ENCODE data around the gene MRPS2. TPM values are rescaled to one million over a fixed set of nuclear protein-coding genes. Genes with fewer than 3 reads are reported as not detected.
A peak's percentile ranks its signal among the peaks of the same experiment; 100 is the strongest.

Gene MRPS2
- total and polyA plus RNA-seq, 9 of the 15 experiments (the other 6 are each of a cell fraction or from before 2014, with no cell fraction given) = 8.0 to 167 (median 81.3) TPM

GRCh38 chr9:135485832-135486231 is 14.7 kb upstream of the MRPS2 start:
- ChIA-PET CTCF (ENCODE audit: low intra/inter-chr PET ratio) (no interaction called here), POLR2A (interaction anchor here (0.6 to 0.9 kb wide), 3 partner anchors 12 to 40 kb away, joined by 3 read pairs; no protein-coding TSS in a partner anchor)
- peaks cover 51% of the 10 kb centered on the region; the same call in 1 of the 3 replicates for H3K36me3 ChIP-seq (ENCODE audit: control insufficient read depth, insufficient read depth, low read length)
- H3K4me1 ChIP-seq (replicated peaks in 1 of 2; ENCODE audit: control insufficient read depth in 2 of 2, insufficient read depth in 2 of 2, low read length in 2 of 2) = peaks cover 4 to 16% of the 10 kb centered on the region in 2 experiments; a peak in 4 of 5 replicates
- H3K9me3 ChIP-seq (replicated peaks; ENCODE audit: control insufficient read depth, insufficient read depth, low read depth, low read length) = no peaks in the 10 kb centered on the region
- H3K79me2 ChIP-seq (ENCODE audit: control insufficient read depth, insufficient read depth, low read length) = peaks cover 9% of the 10 kb centered on the region; the same call in 2 of the 3 replicates
- no peak for TF ChIP-seq HDAC1 (IDR thresholded peaks at IDR 0.05)
- 0 out of 2 replicates have a peak, but pooled peaks have one; percentile 17 for TF ChIP-seq RBFOX2 (IDR thresholded peaks at IDR 0.05; ENCODE audit: low read depth, low read length)
- intact Hi-C loops (cut with micrococcal nuclease) = no loop called here
- no peak overlapping the region for H3K27ac ChIP-seq (ENCODE audit: extremely low read depth, low read depth, low read length)
- no peak overlapping the region for H2AFZ ChIP-seq (ENCODE audit: low read depth, low read length)
- no peak overlapping the region; a peak in 1 of 4 replicates for H3K9ac ChIP-seq (ENCODE audit: insufficient read depth in 1 of 2, low read depth in 2 of 2, low read length in 2 of 2)
- FAIRE-seq = no peak
- H3K9me1 ChIP-seq (ENCODE audit: control insufficient read depth, insufficient read depth, low read length) = no peaks in the 10 kb centered on the region
- in situ Hi-C loops (cut with MboI) = no loop called here
- H4K20me1 ChIP-seq (replicated peaks; ENCODE audit: control insufficient read depth, insufficient read depth, low read length) = no peaks in the 10 kb centered on the region
- ATAC-seq = no peak
- H3K27me3 ChIP-seq (ENCODE audit: control insufficient read depth in 2 of 2, insufficient read depth in 2 of 2, low read length in 2 of 2) = no peaks in the 10 kb centered on the region
- H3K4me3 ChIP-seq = no peak overlapping the region
- no peak overlapping the region for H3K4me2 ChIP-seq (ENCODE audit: insufficient read depth, low read length)
- no peak for DNase-seq (ENCODE audit: extremely low read depth in 1 of 4, low spot score in 3 of 4)
- 93% methylated on average over 17 of the region's 21 CpGs for WGBS (ENCODE audit: insufficient coverage, low coverage, missing lambda C conversion rate)
- no TSS peak for BruUV-seq (replicated peaks)

GRCh38 chr9:135486267-135487065 is 14.0 kb upstream of the MRPS2 start:
- FAIRE-seq (no peak), ATAC-seq (no peak), DNase-seq (ENCODE audit: extremely low read depth in 1 of 4, low spot score in 3 of 4) (no peak)
- peak; percentile 19 for TF ChIP-seq RBFOX2 (IDR thresholded peaks at IDR 0.05; ENCODE audit: low read depth, low read length)
- TF ChIP-seq, protein P1, sequence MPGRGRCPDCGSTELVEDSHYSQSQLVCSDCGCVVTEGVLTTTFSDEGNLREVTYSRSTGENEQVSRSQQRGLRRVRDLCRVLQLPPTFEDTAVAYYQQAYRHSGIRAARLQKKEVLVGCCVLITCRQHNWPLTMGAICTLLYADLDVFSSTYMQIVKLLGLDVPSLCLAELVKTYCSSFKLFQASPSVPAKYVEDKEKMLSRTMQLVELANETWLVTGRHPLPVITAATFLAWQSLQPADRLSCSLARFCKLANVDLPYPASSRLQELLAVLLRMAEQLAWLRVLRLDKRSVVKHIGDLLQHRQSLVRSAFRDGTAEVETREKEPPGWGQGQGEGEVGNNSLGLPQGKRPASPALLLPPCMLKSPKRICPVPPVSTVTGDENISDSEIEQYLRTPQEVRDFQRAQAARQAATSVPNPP (IDR thresholded peaks at IDR 0.05; ENCODE audit: borderline replicate concordance, insufficient read depth, insufficient read length) = no peak
- no peaks in the 10 kb centered on the region for H3K9me3 ChIP-seq (replicated peaks; ENCODE audit: control insufficient read depth, insufficient read depth, low read depth, low read length)
- no peak overlapping the region for H3K4me2 ChIP-seq (ENCODE audit: insufficient read depth, low read length)
- ChIA-PET CTCF (ENCODE audit: low intra/inter-chr PET ratio) (no interaction called here), POLR2A (interaction anchor here (0.8 to 0.9 kb wide), 2 partner anchors 11 to 12 kb away, joined by 3 to 5 read pairs; no protein-coding TSS in a partner anchor)
- peaks cover 2 to 10% of the 10 kb centered on the region in 2 experiments; a peak in 2 of 5 replicates for H3K4me1 ChIP-seq (replicated peaks in 1 of 2; ENCODE audit: control insufficient read depth in 2 of 2, insufficient read depth in 2 of 2, low read length in 2 of 2)
- H3K27me3 ChIP-seq (ENCODE audit: control insufficient read depth in 2 of 2, insufficient read depth in 2 of 2, low read length in 2 of 2) = no peaks in the 10 kb centered on the region
- H3K9ac ChIP-seq (ENCODE audit: insufficient read depth in 1 of 2, low read depth in 2 of 2, low read length in 2 of 2) = peak overlapping the region in 1 of 2 experiments; percentile 13; a peak in 1 of 4 replicates
- H3K4me3 ChIP-seq = no peak overlapping the region
- no peak overlapping the region for H2AFZ ChIP-seq (ENCODE audit: low read depth, low read length)
- BruUV-seq (replicated peaks) = no TSS peak
- H3K36me3 ChIP-seq (ENCODE audit: control insufficient read depth, insufficient read depth, low read length) = peaks cover 51% of the 10 kb centered on the region; the same call in 1 of the 3 replicates
- in situ Hi-C loops (cut with MboI) (no loop called here), intact Hi-C loops (cut with micrococcal nuclease) (no loop called here)
- H4K20me1 ChIP-seq (replicated peaks; ENCODE audit: control insufficient read depth, insufficient read depth, low read length) = no peaks in the 10 kb centered on the region
- H3K9me1 ChIP-seq (ENCODE audit: control insufficient read depth, insufficient read depth, low read length) = no peaks in the 10 kb centered on the region
- peaks cover 3% of the 10 kb centered on the region; the same call in 1 of the 3 replicates for H3K79me2 ChIP-seq (ENCODE audit: control insufficient read depth, insufficient read depth, low read length)
- H3K27ac ChIP-seq (ENCODE audit: extremely low read depth, low read depth, low read length) = no peak overlapping the region
- WGBS (ENCODE audit: insufficient coverage, low coverage, missing lambda C conversion rate) = 89% methylated on average over 23 of the region's 33 CpGs
